Effector CD4-positive, alpha-beta T cell (primary cell): ENCODE data around the gene ACP5.
"Not testable (repeated sequence)": the region's sequence is repeated elsewhere in the genome, so short reads cannot be mapped to it uniquely, and the experiment has no call there.

Experiments
- DNase-seq: peaks from one replicate; pipeline ENCODE4 v3.0.0-alpha.2; 2020

ACP5 gene

GRCh38 chr19:11578258-11579142 lies 1.1 kb upstream of the ACP5 start:
- DNase-seq, result peak; percentile 16

GRCh38 chr19:11576227-11576626 lies 1.2 kb downstream of the ACP5 start:
- DNase-seq, result no peak

GRCh38 chr19:11574689-11575088 lies 2.8 kb downstream of the ACP5 start:
- no peak for DNase-seq

- DNase-seq, result not testable (repeated sequence)
Measured at GRCh38 chr19:11573763-11574162, 3.7 kb downstream of the ACP5 start.

- not testable (repeated sequence) for DNase-seq
Measured at GRCh38 chr19:11573354-11573753, 4.1 kb downstream of the ACP5 start.

GRCh38 chr19:11570039-11570462 lies 7.4 kb downstream of the ACP5 start:
- DNase-seq, result no peak

GRCh38 chr19:11566164-11566563 lies 11.3 kb downstream of the ACP5 start:
- DNase-seq, result no peak

GRCh38 chr19:11565649-11565980 lies 11.8 kb downstream of the ACP5 start:
- not testable (repeated sequence) for DNase-seq

GRCh38 chr19:11564082-11564807 lies 13.2 kb downstream of the ACP5 start:
- DNase-seq, result not testable (repeated sequence)

GRCh38 chr19:11563532-11563931 lies 13.9 kb downstream of the ACP5 start:
- no peak for DNase-seq

GRCh38 chr19:11560404-11561051 lies 16.9 kb downstream of the ACP5 start:
- DNase-seq, result peak; percentile 46

GRCh38 chr19:11558881-11559828 lies 18.3 kb downstream of the ACP5 start, which contains the start of gene ELOF1:
Gene ELOF1 (minus strand): TSS chr19:11559230. CDS start chr19:11554347, 4,883 bp downstream.
- DNase-seq, result peak; percentile 97

- DNase-seq, result no peak
Measured at GRCh38 chr19:11556634-11557420, 20.6 kb downstream of the ACP5 start.

GRCh38 chr19:11555246-11555645 lies 22.2 kb downstream of the ACP5 start:
- DNase-seq, result no peak

- no peak for DNase-seq
Measured at GRCh38 chr19:11554160-11554559, 23.3 kb downstream of the ACP5 start.

- DNase-seq, result no peak
Measured at GRCh38 chr19:11552666-11553372, 24.6 kb downstream of the ACP5 start.

GRCh38 chr19:11551603-11552235 lies 25.7 kb downstream of the ACP5 start:
- no peak for DNase-seq

- DNase-seq, result no peak
Measured at GRCh38 chr19:11550265-11550664, 27.2 kb downstream of the ACP5 start.

- DNase-seq, result no peak
Measured at GRCh38 chr19:11549386-11549953, 28.0 kb downstream of the ACP5 start.
